Sciatic nerve (tissue), 2 donors: ENCODE data around the gene PIN1. TPM values are rescaled to one million over a fixed set of nuclear protein-coding genes. Genes with fewer than 3 reads are reported as not detected.
"Not testable (repeated sequence)": the region's sequence is repeated elsewhere in the genome, so short reads cannot be mapped to it uniquely, and the experiment has no call there.

Source experiments
- ATAC-seq: fragments of 200-7000 bp; cut with Tn5 transposase; one replicate; pipeline ENCODE4 v1.9.1; 2020; ENCODE audit warnings: mild to moderate bottlenecking, moderate library complexity
- DNase-seq: peaks from one replicate; pipeline ENCODE4 v3.0.0-alpha.2; 2020; ENCODE audit warnings: low spot score
- intact Hi-C: fragments of 100-400 bp; cut with DNase I; formaldehyde crosslinking; loops from one replicate; pipeline ENCODE4 v1.14.2; 2022
- total RNA-seq: library from RNA; stranded (reverse); fragmentation: NEBNext Ultra II Directional; extraction: Animal tissue kit (Norgen Biotek cat#: 25700); gene quantifications from one replicate; pipeline ENCODE4 v1.2.1, GENCODE V29; 2021
- donor health status: DM: no; HTN: no; CAD: no.
- donor health status: DM: no; HTN: no; CAD: no.

Gene PIN1
- total RNA-seq, 1 donor from 2014 or later, result 54.6 TPM

DNA sequence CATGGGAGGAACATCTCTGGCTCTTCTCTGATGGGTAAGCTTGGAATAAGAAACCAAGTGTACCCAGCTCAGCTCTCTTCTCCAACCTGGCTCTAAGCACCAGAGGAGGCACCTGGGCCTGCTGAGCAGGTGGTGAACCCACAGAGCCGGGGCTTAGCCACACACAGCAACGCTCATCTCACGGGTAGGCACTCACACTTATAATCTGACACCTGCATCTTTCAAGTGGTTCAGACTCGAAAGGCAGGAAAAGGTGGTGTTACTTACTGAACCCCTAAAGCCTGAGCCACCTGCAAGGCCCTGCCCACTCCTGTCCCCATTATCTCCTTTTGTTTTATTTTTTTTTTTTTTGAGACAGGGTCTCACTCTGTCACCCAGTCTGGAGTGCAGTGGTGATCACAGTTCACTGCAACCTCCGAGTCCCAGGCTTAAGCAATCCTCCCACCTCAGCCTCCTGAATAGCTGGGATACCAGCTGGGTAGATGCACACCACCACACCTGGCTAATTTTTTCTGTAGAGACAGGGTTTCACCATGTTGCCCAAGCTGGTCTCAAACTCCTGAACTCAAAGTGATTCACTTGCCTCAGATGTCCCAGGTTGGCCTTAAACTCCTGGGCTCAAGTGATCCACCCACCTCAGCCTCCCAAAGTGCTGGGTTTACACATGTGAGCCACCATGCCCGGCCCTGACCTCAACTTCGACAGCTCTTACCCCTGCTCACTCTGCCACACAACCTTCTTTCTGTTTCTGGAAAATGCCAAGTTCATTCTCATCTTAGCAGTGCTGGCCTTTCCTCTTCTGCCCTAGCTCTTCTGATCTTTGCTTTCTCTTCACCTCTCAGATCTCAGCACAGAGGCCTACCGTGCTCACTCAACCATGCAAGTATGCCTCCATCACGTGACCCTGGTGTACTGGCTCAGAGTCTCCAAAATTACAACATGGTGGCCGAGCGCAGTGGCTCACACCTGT lies 26.0 kb upstream of the PIN1 start:
- DNase-seq (no peak), ATAC-seq (no peak)
- intact Hi-C loops, result no loop called here

DNA sequence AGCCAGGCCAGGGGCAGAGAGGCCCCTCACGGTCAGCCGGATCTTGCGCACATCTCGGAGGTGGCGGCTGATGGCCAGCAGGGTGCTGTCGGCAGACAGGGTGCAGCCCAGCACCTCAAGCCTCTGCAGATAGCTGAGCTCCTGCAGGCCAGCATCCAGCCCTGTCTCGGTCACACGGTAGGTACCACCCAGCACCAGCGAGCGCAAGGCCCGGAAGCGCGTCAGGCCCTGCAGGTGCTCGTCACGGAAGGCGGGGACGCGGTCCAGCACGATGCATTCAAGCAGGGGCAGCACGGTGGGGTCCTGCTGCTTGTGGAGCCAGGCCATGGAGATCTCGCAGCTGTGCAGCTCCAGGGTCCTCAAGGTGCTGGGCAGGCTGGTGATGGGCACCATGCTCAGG lies 24.0 kb upstream of the PIN1 start:
- DNase-seq, result no peak
- no peak for ATAC-seq
- intact Hi-C loops, result no loop called here

DNA sequence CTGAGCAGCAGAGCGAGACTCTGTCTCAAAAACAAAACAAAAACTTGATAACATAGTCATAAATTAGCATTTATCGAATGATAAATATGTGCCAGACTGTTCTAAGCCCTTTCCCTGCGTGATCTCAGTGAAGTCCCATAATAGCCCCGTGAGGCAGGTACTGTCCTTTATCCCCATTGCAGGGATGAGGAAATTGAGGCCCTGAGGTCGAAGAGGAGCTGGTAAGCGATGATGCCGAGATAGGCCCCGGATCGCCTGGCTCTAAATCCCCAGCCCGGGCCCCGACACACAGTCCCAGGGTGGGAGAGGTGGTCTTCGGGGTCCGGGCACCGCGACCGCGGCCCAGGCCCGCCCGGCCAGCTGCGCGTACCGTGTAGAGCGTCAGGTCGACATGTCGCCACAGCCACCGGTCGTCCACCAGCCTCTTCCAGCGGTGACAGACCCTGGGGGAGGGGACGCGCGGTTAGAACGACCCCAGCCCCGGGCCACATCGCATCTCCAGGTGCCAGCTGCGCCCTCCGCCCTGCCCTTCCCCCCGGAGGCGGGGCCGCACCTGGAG lies 16.9 kb upstream of the PIN1 start:
- DNase-seq (no peak), ATAC-seq (no peak)
- intact Hi-C loops, result no loop called here

DNA sequence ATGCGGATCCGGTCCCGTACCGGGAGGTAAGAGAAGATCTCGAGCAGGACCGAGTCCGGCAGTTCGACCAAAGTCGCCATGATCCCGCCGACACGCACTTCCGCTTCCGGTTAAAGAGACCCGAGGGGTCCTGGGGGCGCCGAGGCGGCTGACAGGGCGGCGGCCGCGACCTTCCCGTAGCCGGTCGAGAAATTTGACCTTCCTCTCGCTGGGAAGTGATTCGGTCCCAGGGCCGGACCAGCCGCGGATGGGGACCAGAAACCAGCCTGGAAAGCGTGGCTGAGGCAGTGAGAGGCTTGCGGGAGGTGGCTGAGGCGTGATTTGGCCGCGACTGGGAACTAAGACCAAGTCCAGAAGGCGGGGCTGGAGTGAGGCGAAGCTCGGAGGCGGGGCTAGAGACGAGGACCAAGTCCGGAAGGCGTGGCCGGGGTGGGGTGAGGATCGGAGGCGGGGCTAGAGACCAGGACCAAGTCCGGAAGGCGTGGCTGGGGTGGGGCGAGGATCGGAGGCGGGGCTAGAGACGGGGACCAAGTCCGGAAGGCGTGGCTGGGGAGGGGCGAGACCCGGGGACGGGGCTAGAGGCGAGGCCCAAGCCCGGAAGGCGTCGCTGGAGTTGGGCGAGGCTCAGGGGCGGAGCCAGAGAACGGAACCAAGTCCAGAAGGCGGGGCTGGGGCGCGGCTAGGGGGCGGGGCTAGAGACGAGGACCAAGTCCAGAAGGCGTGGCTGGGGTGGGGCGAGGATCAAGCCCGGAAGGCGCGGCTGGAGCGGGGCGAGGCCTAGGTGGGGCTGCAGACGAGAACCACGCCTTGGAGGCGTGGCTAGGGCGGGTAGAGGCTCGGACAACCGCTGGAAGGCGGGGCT lies 16.2 kb upstream of the PIN1 start, which contains the start of gene FBXL12:
Gene FBXL12 (minus strand): TSS at position 346 of the 862 bp plus-strand sequence. CDS start 266 bp downstream, at position 80.
- DNase-seq (peak; percentile 100), ATAC-seq (peak; percentile 97)
- intact Hi-C loops, result no loop called here

DNA sequence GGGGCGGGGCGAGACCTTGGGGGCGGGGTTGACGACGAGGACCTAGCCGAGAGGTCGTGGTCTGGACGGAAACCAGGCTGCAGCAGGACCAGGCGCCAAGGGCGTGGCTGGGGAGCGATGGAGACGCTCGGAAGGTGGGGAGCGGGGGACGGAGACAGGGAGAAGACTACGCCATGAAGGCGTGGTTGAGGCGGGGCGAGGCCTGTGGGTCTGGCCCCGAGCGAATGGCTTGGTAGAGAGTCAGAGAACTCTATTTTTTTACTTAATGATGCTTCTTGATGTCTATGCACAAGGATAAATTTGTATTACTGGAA lies 15.6 kb upstream of the PIN1 start:
- intact Hi-C loops, result no loop called here
- ATAC-seq, result no peak
- no peak for DNase-seq

DNA sequence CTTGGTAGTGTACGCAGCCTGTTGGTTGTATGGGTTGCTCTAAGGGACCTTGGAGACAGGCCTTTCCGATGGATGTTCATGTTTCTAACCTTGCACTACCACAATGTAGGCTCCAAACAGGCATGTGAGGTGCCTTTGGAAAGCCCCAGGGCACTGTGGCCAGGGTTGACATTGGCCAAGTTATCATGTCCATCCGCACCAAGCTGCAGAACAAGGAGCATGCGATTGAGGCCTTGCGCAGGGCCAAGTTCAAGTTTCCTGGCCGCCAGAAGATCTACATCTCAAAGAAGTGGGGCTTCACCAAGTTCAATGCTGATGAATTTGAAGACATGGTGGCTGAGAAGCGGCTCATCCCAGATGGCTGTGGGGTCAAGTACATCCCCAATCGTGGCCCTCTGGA lies 15.1 kb upstream of the PIN1 start:
- DNase-seq, ATAC-seq, intact Hi-C loops: not testable (repeated sequence)

DNA sequence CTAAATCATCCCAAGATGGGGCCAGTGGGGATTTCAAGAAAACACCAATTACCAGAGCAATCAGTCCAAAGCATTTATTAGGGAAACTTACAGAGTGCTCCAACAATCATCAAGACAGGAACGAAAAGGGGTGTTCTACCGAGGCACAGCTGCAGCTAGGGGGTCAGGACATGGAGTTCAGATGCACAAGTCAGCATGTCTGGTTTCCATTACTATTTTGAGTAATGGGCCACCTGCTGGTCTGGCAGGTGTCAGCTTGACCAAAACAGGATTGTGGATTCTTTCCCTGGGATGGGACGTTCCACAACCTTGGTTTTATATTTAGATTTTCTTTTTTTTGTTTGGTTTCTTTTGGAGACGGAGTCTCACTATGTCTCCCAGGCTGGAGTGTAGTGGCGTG lies 11.3 kb upstream of the PIN1 start:
- no peak for ATAC-seq
- intact Hi-C loops, result no loop called here
- no peak for DNase-seq

DNA sequence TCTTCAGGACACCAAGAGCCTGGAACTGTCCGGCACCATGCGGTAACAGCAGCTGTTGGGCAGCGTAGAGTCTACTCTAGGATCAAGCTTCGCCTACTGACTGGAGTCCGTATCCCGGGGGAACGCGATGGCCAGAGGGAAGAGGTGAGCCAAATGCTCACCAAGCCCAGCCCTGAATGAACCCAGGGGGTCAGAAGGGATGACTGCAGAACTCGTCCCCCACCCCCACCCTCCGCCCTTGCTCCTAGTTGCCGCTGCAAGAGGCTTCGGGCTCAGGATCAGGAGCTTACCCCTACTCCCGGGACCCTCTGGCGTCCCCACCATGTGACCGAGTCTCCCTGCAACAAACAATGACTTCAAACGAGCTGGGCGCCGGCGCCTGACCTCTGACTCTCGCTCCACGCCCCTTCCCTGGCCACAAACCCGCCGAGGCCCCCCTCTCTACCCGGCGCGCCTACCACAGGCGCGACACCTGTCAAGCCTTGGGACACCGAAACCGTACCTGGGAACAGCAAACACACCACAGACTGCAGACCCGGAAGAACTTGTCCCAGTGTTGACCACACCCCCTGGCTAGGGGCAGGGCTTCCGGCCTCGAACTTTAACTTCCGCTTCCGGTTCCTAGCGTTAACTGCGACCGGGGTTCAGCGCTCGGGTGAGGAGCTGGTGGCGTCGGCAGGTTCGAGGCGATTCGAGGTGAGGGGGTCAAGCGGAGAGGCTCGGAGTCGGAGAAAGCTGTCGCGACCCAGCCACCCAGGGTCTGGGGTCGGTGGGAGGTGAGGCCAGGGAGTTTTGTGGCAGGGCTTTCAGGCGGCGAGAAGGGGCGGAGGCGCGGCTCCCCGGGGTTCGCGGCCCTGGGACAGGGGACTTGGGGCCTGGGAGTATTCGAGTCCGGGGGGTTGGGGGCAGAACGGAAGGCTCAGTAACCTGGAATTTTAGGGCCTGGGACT lies 7.6 kb upstream of the PIN1 start, which contains the start of gene UBL5:
Gene UBL5 (plus strand): TSS at position 630 of the 950 bp plus-strand sequence. CDS start 420 bp downstream, outside the sequence.
- DNase-seq (peak; percentile 92), ATAC-seq (peak; percentile 98)
- intact Hi-C loops, result no loop called here

DNA sequence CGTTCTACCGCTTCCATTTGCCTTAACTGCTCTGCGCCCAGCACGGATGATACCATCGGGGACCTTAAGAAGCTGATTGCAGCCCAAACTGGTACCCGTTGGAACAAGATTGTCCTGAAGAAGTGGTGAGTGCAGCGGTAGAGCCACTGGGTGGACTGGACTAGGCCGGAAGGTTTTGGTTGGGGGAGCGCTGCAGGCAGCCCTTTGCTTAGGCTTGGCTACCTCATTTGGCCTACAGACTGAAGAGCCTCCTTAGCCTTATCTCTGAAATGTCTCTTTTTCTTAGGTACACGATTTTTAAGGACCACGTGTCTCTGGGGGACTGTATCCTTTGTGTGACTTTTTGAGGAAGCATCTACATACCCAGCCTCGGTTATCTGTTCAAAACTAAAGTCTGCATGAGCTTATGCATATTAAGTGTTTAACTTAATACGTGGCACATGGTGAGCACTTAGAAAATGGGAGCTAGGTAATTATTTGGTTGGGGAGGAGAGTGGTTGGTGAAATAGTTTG lies 6.5 kb upstream of the PIN1 start:
- ATAC-seq, result no peak
- intact Hi-C loops, result no loop called here

DNA sequence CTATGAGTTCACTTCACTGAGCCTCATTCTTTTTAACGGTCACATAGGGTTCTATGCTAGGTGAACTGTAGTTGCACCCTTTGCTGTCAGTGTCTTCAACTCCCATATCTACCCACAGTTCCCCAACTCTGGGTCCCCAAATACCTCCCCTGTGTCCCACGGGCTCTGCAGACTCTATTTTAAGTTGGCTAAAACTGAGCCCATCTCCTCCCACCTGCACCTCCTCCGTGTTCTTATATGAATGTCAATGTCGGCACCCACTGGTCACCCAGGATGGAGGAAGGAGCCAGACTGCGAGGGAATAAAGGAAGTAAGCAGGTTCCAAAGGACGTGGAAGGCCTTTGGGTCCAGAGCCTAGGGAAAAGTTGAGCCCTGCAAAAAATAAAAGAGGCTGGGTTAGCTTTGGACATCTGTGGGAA lies 802 bp upstream of the PIN1 start:
- intact Hi-C loops, result no loop called here
- ATAC-seq (no peak), DNase-seq (no peak)

More for the DNA sequence above, 6.5 kb upstream of the PIN1 start:
- no peak for DNase-seq

DNA sequence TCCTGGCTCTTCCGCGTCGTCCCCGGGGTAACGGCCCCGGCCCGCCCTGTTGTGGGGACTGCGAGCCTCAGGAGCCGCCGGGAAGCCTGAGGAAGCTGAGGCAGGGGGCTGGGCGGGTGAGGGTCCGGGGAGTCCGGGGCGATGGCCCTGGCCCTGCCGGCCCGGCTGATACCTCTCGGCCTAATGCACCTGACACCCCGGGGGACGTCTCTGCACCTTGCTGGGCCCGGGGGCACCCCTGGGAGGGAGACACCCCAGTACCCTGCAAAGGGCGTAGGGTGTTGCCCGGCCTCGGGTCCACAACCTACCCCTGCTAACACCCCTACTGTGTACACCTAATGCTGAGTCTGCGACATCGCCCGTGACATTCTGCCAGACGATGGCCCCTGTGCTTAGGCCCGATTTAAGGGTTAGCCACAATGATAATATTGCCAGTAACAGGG lies 410 bp downstream of the PIN1 start:
- intact Hi-C loops, result no loop called here
- DNase-seq (no peak), ATAC-seq (no peak)

DNA sequence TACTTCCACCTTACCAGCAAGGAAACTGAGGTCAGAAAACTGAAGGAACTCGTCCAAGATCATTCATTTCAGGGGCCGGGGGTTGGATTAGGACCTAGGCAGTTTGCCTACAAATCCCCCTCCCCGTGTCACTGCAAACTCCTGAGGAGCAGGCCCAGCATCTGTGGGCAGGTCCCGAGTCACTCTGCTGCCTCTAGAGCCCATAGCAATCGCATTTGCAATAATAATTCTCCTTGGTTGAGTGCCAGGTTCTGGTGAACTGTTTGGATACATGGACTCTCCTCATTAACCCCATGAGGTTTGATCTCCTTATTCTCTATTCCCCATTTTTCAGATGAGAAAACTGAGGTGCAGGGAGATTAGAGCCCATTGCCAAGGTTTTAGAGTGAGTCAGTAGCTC lies 903 bp downstream of the PIN1 start:
- DNase-seq (no peak), ATAC-seq (no peak)
- intact Hi-C loops, result no loop called here

DNA sequence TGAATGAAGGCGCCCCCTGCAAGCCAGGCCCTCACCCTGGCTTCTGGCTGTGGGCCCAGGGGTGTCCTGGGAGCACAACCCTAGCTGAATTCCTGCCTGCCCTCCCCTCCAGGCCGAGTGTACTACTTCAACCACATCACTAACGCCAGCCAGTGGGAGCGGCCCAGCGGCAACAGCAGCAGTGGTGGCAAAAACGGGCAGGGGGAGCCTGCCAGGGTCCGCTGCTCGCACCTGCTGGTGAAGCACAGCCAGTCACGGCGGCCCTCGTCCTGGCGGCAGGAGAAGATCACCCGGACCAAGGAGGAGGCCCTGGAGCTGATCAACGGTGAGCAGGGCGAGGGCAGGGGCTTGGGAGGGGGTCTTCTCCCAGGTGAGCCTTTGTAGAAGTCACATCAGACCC lies 3.2 kb downstream of the PIN1 start:
- intact Hi-C loops, result no loop called here
- ATAC-seq, result no peak
- DNase-seq, result no peak

DNA sequence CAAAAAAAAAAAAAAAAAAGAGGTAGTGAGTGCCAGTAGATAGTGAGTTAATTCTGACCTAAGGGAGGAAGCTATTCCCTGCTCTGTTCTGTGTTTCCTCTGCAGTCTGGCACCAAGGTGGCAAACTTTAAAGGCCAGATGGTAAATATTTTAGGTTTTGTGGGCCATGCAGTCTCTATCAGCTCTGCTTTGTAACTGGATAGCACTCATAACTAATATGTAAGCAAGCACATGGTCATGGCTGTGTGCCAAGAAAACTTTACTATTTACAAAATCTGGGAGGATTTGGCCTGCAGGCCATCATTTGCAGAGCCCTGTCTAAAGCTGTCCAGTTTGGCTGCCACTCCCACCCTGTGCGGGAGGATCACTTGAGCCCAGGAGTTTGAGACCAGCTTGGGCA lies 4.3 kb downstream of the PIN1 start:
- ATAC-seq, result no peak
- intact Hi-C loops, result no loop called here
- no peak for DNase-seq

DNA sequence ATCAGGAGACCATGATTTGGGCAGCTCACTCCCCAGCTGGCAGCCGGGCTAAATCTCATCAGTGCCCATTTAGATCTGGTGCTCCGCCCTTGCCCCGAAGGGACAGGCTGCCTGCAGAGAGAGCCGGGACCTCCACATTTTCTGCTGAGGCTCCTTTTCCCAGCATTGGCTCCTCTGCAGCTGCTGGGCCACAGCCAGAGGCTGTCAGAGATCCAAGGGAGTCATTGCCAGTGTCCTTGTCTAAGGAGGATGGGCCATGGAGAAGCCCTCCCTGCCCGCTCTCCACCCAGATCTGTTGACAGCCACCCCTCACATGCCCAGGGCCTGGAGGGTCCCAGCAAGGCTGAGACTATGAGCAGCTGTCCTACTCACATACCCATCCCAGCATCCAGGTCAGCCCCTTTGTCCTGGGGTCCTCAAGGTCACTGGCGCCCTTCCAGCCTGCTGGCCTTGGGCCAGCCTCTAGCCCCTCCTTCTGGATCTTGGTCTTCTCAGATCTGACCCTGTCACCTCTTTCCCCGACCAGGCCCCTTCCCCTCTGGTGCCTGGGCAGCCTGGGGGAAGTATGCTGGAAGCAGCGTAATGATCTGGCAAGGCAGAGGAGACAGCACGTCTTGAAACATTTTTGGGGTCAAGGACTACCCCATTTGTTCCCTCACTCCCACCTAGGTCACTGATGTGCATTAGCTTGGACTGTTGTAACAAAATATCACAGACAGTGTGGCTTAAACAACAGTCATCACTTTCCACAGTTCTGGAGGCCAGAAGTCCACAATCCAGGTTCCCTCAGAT lies 7.9 kb downstream of the PIN1 start:
- intact Hi-C loops, result no loop called here
- ATAC-seq (no peak), DNase-seq (no peak)

DNA sequence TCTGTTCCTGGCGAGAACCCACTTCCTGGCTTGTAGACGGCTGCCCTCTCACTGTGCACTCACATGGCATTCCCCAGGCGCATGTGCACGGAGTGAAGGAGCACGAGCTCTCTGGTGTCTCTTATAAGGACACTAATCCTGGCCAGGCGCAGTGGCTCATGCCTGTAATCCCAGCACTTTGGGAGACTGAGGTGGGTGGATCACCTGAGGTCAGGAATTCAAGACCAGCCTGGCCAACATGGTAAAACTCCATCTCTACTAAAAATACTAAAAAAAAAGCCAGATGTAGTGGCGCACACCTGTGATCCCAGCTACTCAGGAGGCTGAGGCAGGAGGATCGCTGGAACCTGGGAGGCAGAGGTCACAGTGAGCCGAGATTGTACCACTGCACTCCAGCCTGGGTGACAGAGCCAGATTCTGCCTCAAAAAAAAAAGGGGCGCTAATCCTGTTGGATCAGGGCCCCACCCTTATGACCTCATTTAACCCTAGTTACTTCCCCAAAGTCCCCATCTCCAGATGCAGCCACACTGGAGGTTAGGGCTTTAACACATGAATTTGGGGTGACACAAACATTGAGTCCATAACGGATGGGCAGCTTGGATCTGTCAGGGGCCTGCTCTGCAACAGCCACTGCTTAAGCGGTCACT lies 8.6 kb downstream of the PIN1 start:
- ATAC-seq, intact Hi-C loops, DNase-seq: not testable (repeated sequence)

DNA sequence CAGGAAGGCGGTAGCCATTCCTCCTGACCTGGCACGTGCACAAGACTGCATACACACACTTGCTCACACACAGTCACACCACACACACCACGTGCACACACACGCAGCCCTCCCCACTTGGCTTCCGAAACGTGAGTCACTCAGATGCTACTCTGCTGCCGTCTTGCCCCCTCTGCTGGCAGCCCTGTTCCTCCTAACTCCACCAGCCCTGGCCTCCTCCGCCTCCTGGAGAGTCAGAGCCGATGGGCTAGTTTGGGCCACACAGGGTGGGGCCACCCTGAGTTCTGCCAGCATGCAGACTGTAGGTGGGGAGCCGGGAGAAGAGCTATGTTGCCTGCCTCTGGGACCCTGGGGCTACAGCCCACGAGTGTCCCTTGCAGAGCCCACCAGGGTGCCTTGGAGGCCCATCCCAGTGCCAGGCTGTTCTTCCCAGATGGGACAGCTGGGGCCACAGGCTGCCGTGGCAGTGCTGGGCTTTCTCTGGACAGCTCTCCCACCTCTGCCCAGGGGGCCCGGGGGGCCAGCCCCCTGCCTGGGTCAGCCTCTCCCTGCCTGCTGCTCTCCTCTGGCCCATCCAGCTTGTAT lies 12.1 kb downstream of the PIN1 start:
- intact Hi-C loops, result no loop called here
- peak; percentile 56 for ATAC-seq

More for the DNA sequence above, 12.1 kb downstream of the PIN1 start:
- no peak for DNase-seq
